Esophagus (tissue), 2 donors: ENCODE results near the gene XBP1. TPM values are rescaled to one million over a fixed set of nuclear protein-coding genes. Genes with fewer than 3 reads are reported as not detected.
"Not testable (repeated sequence)": the region's sequence is repeated elsewhere in the genome, so short reads cannot be mapped to it uniquely, and the experiment has no call there.

Experiments
- H3K27ac ChIP-seq, 2 donors: one replicate each; pipeline ENCODE4 v1.5.1; 2013; ENCODE audit warnings: low read depth in 2 of 2, mild to moderate bottlenecking in 2 of 2, inconsistent platforms in 1 of 2, low read length in 1 of 2, moderate library complexity in 1 of 2
- H3K27me3 ChIP-seq, 2 donors: one replicate each; pipeline ENCODE4 v1.6.1; 2013; ENCODE audit warnings: low read length in 2 of 2, control low read depth in 1 of 2, mild to moderate bottlenecking in 1 of 2; ENCODE audit not compliant: insufficient read depth in 2 of 2, control insufficient read depth in 1 of 2
- H3K36me3 ChIP-seq, 2 donors: one replicate each; pipeline ENCODE4 v1.6.1; 2013; ENCODE audit warnings: low read length in 1 of 2; ENCODE audit not compliant: control insufficient read depth in 2 of 2, insufficient read depth in 2 of 2
- H3K4me1 ChIP-seq, 2 donors: one replicate each; pipeline ENCODE4 v1.6.1; 2013; ENCODE audit warnings: low read length in 1 of 2; ENCODE audit not compliant: control insufficient read depth in 2 of 2, insufficient read depth in 2 of 2
- H3K4me3 ChIP-seq, 2 donors: one replicate each; pipeline ENCODE4 v1.5.1; 2013; ENCODE audit warnings: low read length in 2 of 2, mild to moderate bottlenecking in 2 of 2, low read depth in 1 of 2, moderate library complexity in 1 of 2
- H3K9me3 ChIP-seq, 2 donors: one replicate each; pipeline ENCODE4 v1.6.1; 2013; ENCODE audit warnings: mild to moderate bottlenecking in 2 of 2, low read depth in 1 of 2, low read length in 1 of 2, moderate library complexity in 1 of 2; ENCODE audit not compliant: control insufficient read depth in 2 of 2, insufficient read depth in 1 of 2
- WGBS, 2 donors: extraction: QIAGEN DNeasy Blood & Tissue Kit; methylation state at CpG; one replicate each; pipeline ENCODE4 v1.1.7; 2013; 5-methylcytosine and 5-hydroxymethylcytosine counted together
- polyA plus RNA-seq, 2 donors: library from polyadenylated mRNA; stranded (reverse); fragments of 200-250 nt; gene quantifications; one replicate each; pipeline ENCODE4 v1.2.3, GENCODE V29; 2013
- donor health status: healthy with polysubstance abuse.
- donor health status: Bipolar disorder and iron deficiency.

Gene XBP1
- polyA plus RNA-seq, 2 donors, result 30.5 to 84.1 TPM

- Histone ChIP-seq H3K27me3 (no peaks in the 10 kb centered on the region), H3K9me3 (no peaks in the 10 kb centered on the region), H3K4me3 (no peak overlapping the region), H3K27ac (no peak overlapping the region), H3K4me1 (peaks cover 0 to 2% of the 10 kb centered on the region in 2 donors), H3K36me3 (peaks cover 12 to 21% of the 10 kb centered on the region in 2 donors)
- WGBS, 2 donors, result 83 to 88% methylated on average over 5 of the region's 5 CpGs
Observed at GRCh38 chr22:28779833-28780232, 20.5 kb downstream of the XBP1 start.

- no peaks in the 10 kb centered on the region for H3K27me3 ChIP-seq
- H3K9me3 ChIP-seq, result no peaks in the 10 kb centered on the region
- no peak overlapping the region for H3K27ac ChIP-seq
- H3K36me3 ChIP-seq, result peaks cover 0 to 6% of the 10 kb centered on the region in 2 donors
- H3K4me3 ChIP-seq, result no peak overlapping the region
- peaks cover 0 to 2% of the 10 kb centered on the region in 2 donors for H3K4me1 ChIP-seq
- 80 to 85% methylated on average over 1 of the region's 1 CpG for WGBS, 2 donors
Observed at GRCh38 chr22:28774378-28774777, 26.0 kb downstream of the XBP1 start.

- Histone ChIP-seq H3K9me3 (no peaks in the 10 kb centered on the region), H3K36me3 (peaks cover 0 to 6% of the 10 kb centered on the region in 2 donors), H3K4me1 (no peaks in the 10 kb centered on the region), H3K27ac (peak overlapping the region; percentile 89 to 97), H3K27me3 (no peaks in the 10 kb centered on the region), H3K4me3 (peak overlapping the region; percentile 81 to 97)
- 1% methylated on average over 10 of the region's 10 CpGs for WGBS, 2 donors
Observed at GRCh38 chr22:28773461-28773867, 26.9 kb downstream of the XBP1 start.

GRCh38 chr22:28772633-28773460 is 27.5 kb downstream of the XBP1 start, which contains the start of gene CCDC117:
CCDC117 (plus strand) TSS chr22:28772695; CDS start chr22:28772850, 155 bp downstream.
- Histone ChIP-seq H3K27ac (peak within 1 kb of the TSS; percentile 89 to 97), H3K4me3 (peak within 1 kb of the TSS; percentile 81 to 97), H3K9me3 (no peaks in the 10 kb centered on the region), H3K27me3 (no peaks in the 10 kb centered on the region), H3K36me3 (peaks cover 0 to 5% of the 10 kb centered on the region in 2 donors), H3K4me1 (no peaks in the 10 kb centered on the region)
- 0% methylated on average over 66 to 92 of the region's 92 CpGs for WGBS, 2 donors

- Histone ChIP-seq H3K36me3 (no peaks in the 10 kb centered on the region), H3K27ac (peak overlapping the region in 1 of 2 donors; percentile 39), H3K27me3 (no peaks in the 10 kb centered on the region), H3K4me3 (no peak overlapping the region), H3K9me3 (no peaks in the 10 kb centered on the region), H3K4me1 (no peaks in the 10 kb centered on the region)
- WGBS, 2 donors, result 48 to 65% methylated on average over 5 of the region's 5 CpGs
Observed at GRCh38 chr22:28771195-28771791, 29.1 kb downstream of the XBP1 start.

DNA sequence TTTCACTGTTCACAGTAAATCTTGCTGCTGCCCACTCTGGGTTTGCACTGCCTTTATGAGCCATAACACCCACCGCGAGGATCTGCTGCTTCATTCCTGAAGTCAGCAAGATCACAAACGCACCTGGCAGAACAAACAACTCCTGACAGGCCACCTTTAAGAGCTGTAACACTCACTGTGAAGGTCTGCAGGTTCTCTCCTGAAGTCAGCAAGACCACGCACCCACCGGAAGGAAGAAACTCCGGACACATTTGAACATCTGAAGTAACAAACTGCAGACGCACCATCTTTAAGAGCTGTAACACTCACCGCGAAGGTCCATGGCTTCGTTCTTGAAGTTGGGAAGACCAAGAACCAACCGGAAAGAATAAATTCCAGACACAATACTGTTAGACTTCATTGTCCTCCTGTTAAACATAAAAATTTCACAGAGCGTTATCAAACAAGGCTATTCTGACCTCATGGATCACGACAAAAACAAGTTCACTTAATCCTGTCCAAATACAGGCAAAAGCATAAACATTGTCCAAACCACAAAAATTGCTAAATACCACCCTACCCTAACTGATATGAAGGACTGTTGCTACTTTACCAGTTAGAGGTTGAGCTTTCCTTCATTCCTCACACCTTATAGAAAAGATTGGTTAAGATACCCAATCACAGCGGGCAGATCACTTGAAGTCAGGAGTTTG is 30.8 kb downstream of the XBP1 start:
- 92 to 95% methylated on average over 14 of the region's 14 CpGs for WGBS, 2 donors
- H3K4me1 ChIP-seq, result no peaks in the 10 kb centered on the region
- no peaks in the 10 kb centered on the region for H3K36me3 ChIP-seq
- H3K4me3 ChIP-seq, result no peak overlapping the region
- H3K27me3 ChIP-seq, result no peaks in the 10 kb centered on the region
- H3K27ac ChIP-seq, result no peak overlapping the region
- no peaks in the 10 kb centered on the region for H3K9me3 ChIP-seq

- Histone ChIP-seq H3K36me3 (no peaks in the 10 kb centered on the region), H3K4me1 (no peaks in the 10 kb centered on the region), H3K9me3 (no peaks in the 10 kb centered on the region), H3K27ac (no peak overlapping the region), H3K4me3 (no peak overlapping the region), H3K27me3 (no peaks in the 10 kb centered on the region)
- WGBS, 2 donors, result 86% methylated on average over 6 of the region's 6 CpGs
Observed at GRCh38 chr22:28768701-28769393, 31.5 kb downstream of the XBP1 start.

DNA sequence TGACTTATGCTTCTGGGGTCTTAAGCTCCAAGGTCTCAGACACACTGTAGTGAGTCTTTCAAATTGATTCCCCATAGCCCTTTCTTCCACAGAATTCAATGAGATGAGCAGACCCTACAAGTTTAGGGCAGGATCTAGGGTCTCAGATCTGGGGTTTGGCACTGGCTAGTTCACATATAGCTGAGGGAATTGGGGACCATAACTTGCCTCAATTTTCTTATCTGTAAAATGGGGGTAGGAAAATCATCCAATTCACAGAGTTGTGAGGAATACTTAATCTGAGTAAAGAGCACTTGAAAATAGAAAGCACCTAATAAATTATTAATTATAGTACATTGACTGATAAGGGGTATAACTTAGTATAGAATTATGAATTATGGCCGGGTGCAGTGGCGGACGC is 33.7 kb downstream of the XBP1 start:
- Histone ChIP-seq H3K4me3 (no peak overlapping the region), H3K4me1 (no peaks in the 10 kb centered on the region), H3K9me3 (no peaks in the 10 kb centered on the region), H3K36me3 (no peaks in the 10 kb centered on the region), H3K27ac (no peak overlapping the region), H3K27me3 (no peaks in the 10 kb centered on the region)
- WGBS, 2 donors, result 94 to 97% methylated on average over 3 of the region's 3 CpGs

DNA sequence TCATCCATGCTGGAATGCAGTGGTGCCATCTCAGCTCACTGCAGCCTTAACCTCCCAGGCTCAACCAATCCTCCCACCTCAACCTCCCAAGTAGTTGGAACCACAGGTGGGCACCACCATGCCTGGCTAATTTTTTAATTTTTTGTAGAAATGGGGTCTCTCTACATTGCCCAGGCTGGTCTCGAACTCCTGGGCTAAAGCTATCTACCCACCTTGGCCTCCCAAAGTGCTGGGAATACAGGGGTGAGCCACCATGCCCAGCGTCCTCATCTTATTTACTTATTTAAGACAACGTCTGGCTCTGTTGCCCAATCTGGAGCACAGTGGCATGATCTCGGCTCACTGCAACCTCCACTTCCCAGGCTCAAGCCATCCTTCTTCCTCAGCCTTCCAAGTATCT is 38.4 kb downstream of the XBP1 start:
- 92 to 96% methylated on average over 4 of the region's 4 CpGs for WGBS, 2 donors
- not testable (repeated sequence) for H3K27ac ChIP-seq, H3K4me3 ChIP-seq, H3K9me3 ChIP-seq, H3K4me1 ChIP-seq, H3K36me3 ChIP-seq, H3K27me3 ChIP-seq
